Ishikawa (cell line): ENCODE measurements around the gene BMPER.
A peak's percentile ranks its signal among the peaks of the same experiment; 100 is the strongest.

ENCODE experiments used
- CEBPB ChIP-seq: IDR thresholded peaks from 2 replicates; pipeline ENCODE4 v1.6.1; 2012
- CREB1 ChIP-seq: IDR thresholded peaks from 2 replicates; pipeline ENCODE4 v1.6.1; 2012; ENCODE audit warnings: low read depth
- EGR1 ChIP-seq: IDR thresholded peaks from 2 replicates; pipeline ENCODE4 v1.6.1; 2012
- EP300 ChIP-seq: IDR thresholded peaks from 2 replicates; pipeline ENCODE4 v1.6.1; 2012; ENCODE audit warnings: borderline replicate concordance
- FOXM1 ChIP-seq: IDR thresholded peaks from 2 replicates; pipeline ENCODE4 v1.6.1; 2012; ENCODE audit warnings: low read depth, borderline replicate concordance
- NFIC ChIP-seq: IDR thresholded peaks from 2 replicates; pipeline ENCODE4 v1.6.1; 2012
- RAD21 ChIP-seq: IDR thresholded peaks from 2 replicates; pipeline ENCODE4 v1.6.1; 2012; ENCODE audit warnings: low read depth
- TAF1 ChIP-seq: IDR thresholded peaks from 2 replicates; pipeline ENCODE4 v1.6.1; 2012; ENCODE audit warnings: low read depth, mild to moderate bottlenecking
- TCF12 ChIP-seq: IDR thresholded peaks from 2 replicates; pipeline ENCODE4 v1.6.1; 2012; ENCODE audit warnings: low read depth
- TEAD4 ChIP-seq: IDR thresholded peaks from 2 replicates; pipeline ENCODE4 v1.6.1; 2012
- YY1 ChIP-seq: IDR thresholded peaks from 2 replicates; pipeline ENCODE4 v1.6.1; 2012; ENCODE audit warnings: low read depth
- ZBTB7A ChIP-seq: IDR thresholded peaks from 2 replicates; pipeline ENCODE4 v1.6.1; 2012; ENCODE audit warnings: low read depth
- TF ChIP-seq, protein P1 (sequence below): IDR thresholded peaks from 2 replicates; pipeline ENCODE4 v1.6.1; 2012; ENCODE audit warnings: low read depth, mild to moderate bottlenecking
- TF ChIP-seq, protein P2 (sequence below): IDR thresholded peaks from 2 replicates; pipeline ENCODE4 v1.6.1; 2012
- TF ChIP-seq, protein P3 (sequence below): IDR thresholded peaks from 2 replicates; pipeline ENCODE4 v1.6.1; 2012

BMPER gene

GRCh38 chr7:34133356-34133982 is 228.1 kb downstream of the BMPER start:
- TF ChIP-seq EP300 (no peak), TAF1 (no peak), CEBPB (no peak), ZBTB7A (no peak), TCF12 (no peak), FOXM1 (no peak), NFIC (no peak), TEAD4 (no peak), YY1 (no peak), RAD21 (no peak), EGR1 (no peak), CREB1 (no peak)
- TF ChIP-seq, protein P1, sequence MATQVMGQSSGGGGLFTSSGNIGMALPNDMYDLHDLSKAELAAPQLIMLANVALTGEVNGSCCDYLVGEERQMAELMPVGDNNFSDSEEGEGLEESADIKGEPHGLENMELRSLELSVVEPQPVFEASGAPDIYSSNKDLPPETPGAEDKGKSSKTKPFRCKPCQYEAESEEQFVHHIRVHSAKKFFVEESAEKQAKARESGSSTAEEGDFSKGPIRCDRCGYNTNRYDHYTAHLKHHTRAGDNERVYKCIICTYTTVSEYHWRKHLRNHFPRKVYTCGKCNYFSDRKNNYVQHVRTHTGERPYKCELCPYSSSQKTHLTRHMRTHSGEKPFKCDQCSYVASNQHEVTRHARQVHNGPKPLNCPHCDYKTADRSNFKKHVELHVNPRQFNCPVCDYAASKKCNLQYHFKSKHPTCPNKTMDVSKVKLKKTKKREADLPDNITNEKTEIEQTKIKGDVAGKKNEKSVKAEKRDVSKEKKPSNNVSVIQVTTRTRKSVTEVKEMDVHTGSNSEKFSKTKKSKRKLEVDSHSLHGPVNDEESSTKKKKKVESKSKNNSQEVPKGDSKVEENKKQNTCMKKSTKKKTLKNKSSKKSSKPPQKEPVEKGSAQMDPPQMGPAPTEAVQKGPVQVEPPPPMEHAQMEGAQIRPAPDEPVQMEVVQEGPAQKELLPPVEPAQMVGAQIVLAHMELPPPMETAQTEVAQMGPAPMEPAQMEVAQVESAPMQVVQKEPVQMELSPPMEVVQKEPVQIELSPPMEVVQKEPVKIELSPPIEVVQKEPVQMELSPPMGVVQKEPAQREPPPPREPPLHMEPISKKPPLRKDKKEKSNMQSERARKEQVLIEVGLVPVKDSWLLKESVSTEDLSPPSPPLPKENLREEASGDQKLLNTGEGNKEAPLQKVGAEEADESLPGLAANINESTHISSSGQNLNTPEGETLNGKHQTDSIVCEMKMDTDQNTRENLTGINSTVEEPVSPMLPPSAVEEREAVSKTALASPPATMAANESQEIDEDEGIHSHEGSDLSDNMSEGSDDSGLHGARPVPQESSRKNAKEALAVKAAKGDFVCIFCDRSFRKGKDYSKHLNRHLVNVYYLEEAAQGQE, result no peak
- TF ChIP-seq, protein P2, sequence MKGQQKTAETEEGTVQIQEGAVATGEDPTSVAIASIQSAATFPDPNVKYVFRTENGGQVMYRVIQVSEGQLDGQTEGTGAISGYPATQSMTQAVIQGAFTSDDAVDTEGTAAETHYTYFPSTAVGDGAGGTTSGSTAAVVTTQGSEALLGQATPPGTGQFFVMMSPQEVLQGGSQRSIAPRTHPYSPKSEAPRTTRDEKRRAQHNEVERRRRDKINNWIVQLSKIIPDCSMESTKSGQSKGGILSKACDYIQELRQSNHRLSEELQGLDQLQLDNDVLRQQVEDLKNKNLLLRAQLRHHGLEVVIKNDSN, result no peak
- TF ChIP-seq, protein P3, sequence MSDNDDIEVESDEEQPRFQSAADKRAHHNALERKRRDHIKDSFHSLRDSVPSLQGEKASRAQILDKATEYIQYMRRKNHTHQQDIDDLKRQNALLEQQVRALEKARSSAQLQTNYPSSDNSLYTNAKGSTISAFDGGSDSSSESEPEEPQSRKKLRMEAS, result no peak

GRCh38 chr7:34133983-34134782 is 228.8 kb downstream of the BMPER start:
- TF ChIP-seq FOXM1, result no peak
- peak; percentile 66 for TF ChIP-seq RAD21
- no peak for TF ChIP-seq NFIC
- no peak for TF ChIP-seq CEBPB
- no peak for TF ChIP-seq YY1
- TF ChIP-seq, protein P2, result no peak
- TF ChIP-seq, protein P3, result no peak
- TF ChIP-seq EGR1, result no peak

- TF ChIP-seq, protein P1, result no peak
- no peak for TF ChIP-seq YY1
- TF ChIP-seq RAD21, result no peak
- no peak for TF ChIP-seq TEAD4
- no peak for TF ChIP-seq TAF1
- TF ChIP-seq, protein P3, result no peak
- no peak for TF ChIP-seq FOXM1
- no peak for TF ChIP-seq NFIC
- no peak for TF ChIP-seq TCF12
- TF ChIP-seq CEBPB, result no peak
- no peak for TF ChIP-seq EP300
- TF ChIP-seq, protein P2, result no peak
- no peak for TF ChIP-seq EGR1
- no peak for TF ChIP-seq CREB1
- TF ChIP-seq ZBTB7A, result no peak
These were observed 230.6 kb downstream of the BMPER start for GRCh38 chr7:34135924-34136323.

GRCh38 chr7:34136698-34137097 is 231.4 kb downstream of the BMPER start:
- TF ChIP-seq EGR1 (no peak), TCF12 (no peak), ZBTB7A (no peak), CEBPB (no peak), NFIC (no peak), FOXM1 (no peak), TEAD4 (no peak), CREB1 (no peak), YY1 (no peak), TAF1 (no peak), RAD21 (no peak)
- TF ChIP-seq, protein P3, result no peak
- TF ChIP-seq, protein P1, result no peak
- TF ChIP-seq, protein P2, result no peak
